ENCODE measurements around the gene DUS1L.
A peak's percentile ranks its signal among the peaks of the same experiment; 100 is the strongest.

DUS1L gene

GRCh38 chr17:82105417-82105881, 39.8 kb upstream of the DUS1L start:
- peaks cover 37% of the 10 kb centered on the region for H3K4me1 ChIP-seq (ENCODE audit: insufficient read depth, poor library complexity, severe bottlenecking)
- TF ChIP-seq CTCF (IDR thresholded peaks at IDR 0.05; ENCODE audit: poor library complexity, severe bottlenecking) = no peak
- no peaks in the 10 kb centered on the region for H3K36me3 ChIP-seq (ENCODE audit: low read depth)
- peak overlapping the region; percentile 68 for H3K27ac ChIP-seq (ENCODE audit: poor library complexity, severe bottlenecking)
- DNase-seq (ENCODE audit: low spot score) (no peak), ATAC-seq (ENCODE audit: low read depth) (no peak)
- no peak overlapping the region for H3K4me3 ChIP-seq (ENCODE audit: severe bottlenecking)
- H3K27me3 ChIP-seq (ENCODE audit: insufficient read depth, poor library complexity, severe bottlenecking) = no peaks in the 10 kb centered on the region
- H3K9me3 ChIP-seq (ENCODE audit: severe bottlenecking) = no peaks in the 10 kb centered on the region

- H3K27me3 ChIP-seq (ENCODE audit: insufficient read depth, poor library complexity, severe bottlenecking) = no peaks in the 10 kb centered on the region
- no peaks in the 10 kb centered on the region for H3K9me3 ChIP-seq (ENCODE audit: severe bottlenecking)
- peaks cover 36% of the 10 kb centered on the region for H3K4me1 ChIP-seq (ENCODE audit: insufficient read depth, poor library complexity, severe bottlenecking)
- DNase-seq (ENCODE audit: low spot score) (no peak), ATAC-seq (ENCODE audit: low read depth) (no peak)
- peak overlapping the region; percentile 68 for H3K27ac ChIP-seq (ENCODE audit: poor library complexity, severe bottlenecking)
- H3K4me3 ChIP-seq (ENCODE audit: severe bottlenecking) = no peak overlapping the region
- no peak for TF ChIP-seq CTCF (IDR thresholded peaks at IDR 0.05; ENCODE audit: poor library complexity, severe bottlenecking)
- no peaks in the 10 kb centered on the region for H3K36me3 ChIP-seq (ENCODE audit: low read depth)
These were observed 39.3 kb upstream of the DUS1L start for GRCh38 chr17:82104797-82105416.

GRCh38 chr17:82103553-82104451, 38.2 kb upstream of the DUS1L start:
- TF ChIP-seq CTCF (IDR thresholded peaks at IDR 0.05; ENCODE audit: poor library complexity, severe bottlenecking) = no peak

GRCh38 chr17:82101767-82102679, 36.4 kb upstream of the DUS1L start:
- no peak for TF ChIP-seq CTCF (IDR thresholded peaks at IDR 0.05; ENCODE audit: poor library complexity, severe bottlenecking)
- ATAC-seq (ENCODE audit: low read depth) (no peak), DNase-seq (ENCODE audit: low spot score) (no peak)
- Histone ChIP-seq H3K36me3 (ENCODE audit: low read depth) (peaks cover 4% of the 10 kb centered on the region), H3K27ac (ENCODE audit: poor library complexity, severe bottlenecking) (no peak overlapping the region), H3K4me3 (ENCODE audit: severe bottlenecking) (no peak overlapping the region), H3K9me3 (ENCODE audit: severe bottlenecking) (no peaks in the 10 kb centered on the region), H3K4me1 (ENCODE audit: insufficient read depth, poor library complexity, severe bottlenecking) (peaks cover 44% of the 10 kb centered on the region), H3K27me3 (ENCODE audit: insufficient read depth, poor library complexity, severe bottlenecking) (no peaks in the 10 kb centered on the region)

More at GRCh38 chr17:82103553-82104451, 38.2 kb upstream of the DUS1L start:
- peak; percentile 18 for ATAC-seq (ENCODE audit: low read depth)
- Histone ChIP-seq H3K4me1 (ENCODE audit: insufficient read depth, poor library complexity, severe bottlenecking) (peaks cover 44% of the 10 kb centered on the region), H3K9me3 (ENCODE audit: severe bottlenecking) (no peaks in the 10 kb centered on the region), H3K27ac (ENCODE audit: poor library complexity, severe bottlenecking) (peak overlapping the region; percentile 68), H3K4me3 (ENCODE audit: severe bottlenecking) (no peak overlapping the region), H3K36me3 (ENCODE audit: low read depth) (no peaks in the 10 kb centered on the region), H3K27me3 (ENCODE audit: insufficient read depth, poor library complexity, severe bottlenecking) (no peaks in the 10 kb centered on the region)
- DNase-seq (ENCODE audit: low spot score) = no peak
